ENCODE results near the gene PARP12.

The PARP12 gene

GRCh38 chr7:139985811-139986210 is 76.9 kb downstream of the PARP12 start:
- no peak overlapping the region for H3K4me3 ChIP-seq (replicated peaks; ENCODE audit: low read depth, low read length)
- DNase-seq (ENCODE audit: low read depth): no peak
- TF ChIP-seq CTCF (IDR thresholded peaks at IDR 0.05; ENCODE audit: low read length, missing control alignments): no peak

- no peak for TF ChIP-seq CTCF (IDR thresholded peaks at IDR 0.05; ENCODE audit: low read length, missing control alignments)
- DNase-seq (ENCODE audit: low read depth): no peak
Measured at GRCh38 chr7:139984642-139985539, 77.9 kb downstream of the PARP12 start.

GRCh38 chr7:139982927-139983920 is 79.5 kb downstream of the PARP12 start:
- no peak for DNase-seq (ENCODE audit: low read depth)
- TF ChIP-seq CTCF (IDR thresholded peaks at IDR 0.05; ENCODE audit: low read length, missing control alignments): no peak
- no peak overlapping the region for H3K4me3 ChIP-seq (replicated peaks; ENCODE audit: low read depth, low read length)

More at GRCh38 chr7:139984642-139985539, 77.9 kb downstream of the PARP12 start:
- H3K4me3 ChIP-seq (replicated peaks; ENCODE audit: low read depth, low read length): no peak overlapping the region

GRCh38 chr7:139981511-139981895 is 81.2 kb downstream of the PARP12 start:
- H3K4me3 ChIP-seq (replicated peaks; ENCODE audit: low read depth, low read length): no peak overlapping the region
- no peak for TF ChIP-seq CTCF (IDR thresholded peaks at IDR 0.05; ENCODE audit: low read length, missing control alignments)

GRCh38 chr7:139976838-139977656 is 85.7 kb downstream of the PARP12 start:
- H3K4me3 ChIP-seq (replicated peaks; ENCODE audit: low read depth, low read length): no peak overlapping the region
- no peak for DNase-seq (ENCODE audit: low read depth)
- TF ChIP-seq CTCF (IDR thresholded peaks at IDR 0.05; ENCODE audit: low read length, missing control alignments): no peak

More at GRCh38 chr7:139981511-139981895, 81.2 kb downstream of the PARP12 start:
- DNase-seq (ENCODE audit: low read depth): no peak

Measured in fibroblast of pulmonary artery (primary cell).